ENCODE results near the gene WNT7A.
"Not testable (repeated sequence)": the region's sequence is repeated elsewhere in the genome, so short reads cannot be mapped to it uniquely, and the experiment has no call there.

Gene WNT7A

GRCh38 chr3:13879946-13880810 lies at the start of gene WNT7A:
TSS of gene WNT7A (minus strand) at chr3:13880071. CDS start at chr3:13879816, 255 bp downstream.
- FAIRE-seq (no peak), DNase-seq (ENCODE audit: extremely low spot score, insufficient read length, low read depth) (no peak)

- not testable (repeated sequence) for FAIRE-seq; DNase-seq (ENCODE audit: extremely low spot score, insufficient read length, low read depth)
These were observed 48.9 kb upstream of the WNT7A start for GRCh38 chr3:13928741-13929140.

GRCh38 chr3:13927295-13927694 lies 47.4 kb upstream of the WNT7A start:
- no peak for DNase-seq (ENCODE audit: extremely low spot score, insufficient read length, low read depth)
- FAIRE-seq = no peak

GRCh38 chr3:13916375-13916774 lies 36.5 kb upstream of the WNT7A start:
- DNase-seq (ENCODE audit: extremely low spot score, insufficient read length, low read depth) = no peak
- no peak for FAIRE-seq

DNA sequence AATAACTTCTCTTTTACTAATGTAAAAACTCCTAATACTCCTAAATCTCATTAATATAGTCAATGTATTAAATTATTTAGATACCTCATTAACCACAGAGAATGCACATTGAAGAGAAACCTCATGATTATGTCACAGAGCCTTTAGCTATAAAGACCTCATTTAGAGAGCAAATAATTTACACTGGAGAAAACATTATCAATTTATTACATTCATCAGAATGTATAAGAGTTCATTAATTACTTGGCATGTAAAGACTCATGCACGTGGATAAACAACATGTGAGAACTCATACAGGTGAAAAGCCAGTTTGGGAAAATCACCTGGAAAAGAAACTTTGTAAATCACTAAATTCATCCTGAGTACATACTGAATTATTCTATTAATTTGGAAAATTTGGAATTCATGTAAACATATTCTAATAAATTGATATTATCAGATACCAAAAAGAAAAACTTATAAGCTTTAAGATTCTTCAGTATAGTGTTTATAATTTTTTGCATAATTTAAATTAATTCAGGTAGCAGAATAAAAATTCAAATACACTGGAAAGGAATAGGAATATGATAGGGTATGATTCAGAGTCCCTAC lies 22.9 kb upstream of the WNT7A start:
- no peak for FAIRE-seq
- no peak for DNase-seq (ENCODE audit: extremely low spot score, insufficient read length, low read depth)

DNA sequence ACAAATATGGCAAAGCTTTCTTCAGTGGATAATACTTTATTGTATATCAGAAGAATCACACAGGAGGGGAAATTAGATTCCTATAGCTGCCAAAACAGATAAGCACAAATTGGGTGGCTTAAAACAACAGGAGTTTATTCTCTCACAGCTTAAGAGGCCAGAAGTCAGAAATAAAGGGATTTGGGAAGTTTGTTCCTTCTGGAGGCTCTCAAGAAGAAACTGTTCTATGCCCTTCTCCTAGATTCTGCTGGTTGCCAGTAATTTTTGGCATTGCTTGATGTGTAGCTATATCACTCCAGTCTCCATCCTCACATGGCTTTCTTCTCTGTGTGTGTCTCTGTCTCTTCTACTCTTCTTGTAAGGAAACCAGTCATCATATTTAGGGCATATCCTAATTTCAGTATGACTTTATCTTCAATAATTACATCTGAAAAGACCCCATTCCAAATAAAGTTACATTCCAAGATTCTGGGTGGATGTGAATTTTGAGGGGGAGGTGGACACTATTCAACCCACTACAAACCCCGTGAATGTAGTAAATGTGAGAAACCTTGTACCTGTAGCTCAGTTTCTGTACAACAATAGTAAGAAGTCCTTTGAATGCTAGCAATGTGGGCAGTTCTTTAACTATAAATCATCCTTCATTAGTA lies 22.2 kb upstream of the WNT7A start:
- DNase-seq (ENCODE audit: extremely low spot score, insufficient read length, low read depth) = no peak
- FAIRE-seq = no peak

- DNase-seq (ENCODE audit: extremely low spot score, insufficient read length, low read depth) (no peak), FAIRE-seq (no peak)
These were observed 18.5 kb upstream of the WNT7A start for GRCh38 chr3:13898346-13898745.

- DNase-seq (ENCODE audit: extremely low spot score, insufficient read length, low read depth) (no peak), FAIRE-seq (peak; percentile 38)
These were observed 16.7 kb upstream of the WNT7A start for GRCh38 chr3:13896473-13897154.

- FAIRE-seq (peak; percentile 83), DNase-seq (ENCODE audit: extremely low spot score, insufficient read length, low read depth) (peak; percentile 73)
These were observed 15.6 kb upstream of the WNT7A start for GRCh38 chr3:13895155-13896105.

DNA sequence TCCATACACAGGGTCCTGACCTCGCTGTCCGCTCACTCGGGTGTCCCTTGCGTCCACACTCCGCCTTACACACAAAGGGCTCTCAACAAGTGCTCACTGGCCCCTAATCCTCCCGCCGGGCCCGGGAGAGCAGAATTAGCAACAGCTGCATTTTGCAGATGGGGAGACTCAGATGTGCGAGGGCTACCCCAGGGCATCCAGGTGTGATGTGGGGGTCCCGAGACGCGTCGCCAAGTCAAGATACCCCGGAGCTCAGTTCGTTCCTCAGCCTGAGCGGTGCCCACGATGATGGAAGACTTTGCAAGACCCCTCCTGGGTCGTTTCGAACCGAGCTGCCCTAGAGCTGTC lies 14.9 kb upstream of the WNT7A start:
- no peak for FAIRE-seq
- DNase-seq (ENCODE audit: extremely low spot score, insufficient read length, low read depth) = no peak

- FAIRE-seq (no peak), DNase-seq (ENCODE audit: extremely low spot score, insufficient read length, low read depth) (no peak)
These were observed 14.4 kb upstream of the WNT7A start for GRCh38 chr3:13894096-13894806.

- no peak for FAIRE-seq
- DNase-seq (ENCODE audit: extremely low spot score, insufficient read length, low read depth) = no peak
These were observed 12.4 kb upstream of the WNT7A start for GRCh38 chr3:13892304-13892703.

DNA sequence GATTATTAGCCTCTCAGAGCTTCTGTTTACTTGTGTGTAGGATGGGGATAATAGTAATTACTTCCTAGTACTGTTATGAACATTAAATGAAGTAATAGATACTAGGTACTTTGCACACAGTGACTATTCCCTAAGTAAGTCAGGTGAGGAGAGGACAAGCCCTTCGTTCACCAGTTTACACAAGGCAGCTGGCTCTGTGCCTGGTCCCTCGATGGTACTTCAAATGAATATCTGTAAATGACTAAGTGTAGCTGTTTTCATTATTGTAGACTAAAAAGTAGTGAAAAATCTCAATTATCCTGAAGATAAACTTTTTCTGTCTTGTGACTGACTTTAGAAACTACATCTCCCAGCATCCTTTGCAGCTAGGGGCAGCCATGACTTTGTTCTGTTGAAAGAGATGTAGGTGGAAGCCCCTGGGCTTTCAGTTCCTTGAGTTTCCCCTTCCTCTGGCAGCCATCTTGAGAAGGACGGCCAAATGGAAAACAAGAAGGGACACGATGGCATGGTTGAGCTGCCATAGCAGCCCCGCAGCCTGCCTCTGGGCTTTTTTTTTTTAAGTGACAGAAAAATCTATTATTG lies 11.7 kb upstream of the WNT7A start:
- no peak for DNase-seq (ENCODE audit: extremely low spot score, insufficient read length, low read depth)
- peak; percentile 15 for FAIRE-seq

DNA sequence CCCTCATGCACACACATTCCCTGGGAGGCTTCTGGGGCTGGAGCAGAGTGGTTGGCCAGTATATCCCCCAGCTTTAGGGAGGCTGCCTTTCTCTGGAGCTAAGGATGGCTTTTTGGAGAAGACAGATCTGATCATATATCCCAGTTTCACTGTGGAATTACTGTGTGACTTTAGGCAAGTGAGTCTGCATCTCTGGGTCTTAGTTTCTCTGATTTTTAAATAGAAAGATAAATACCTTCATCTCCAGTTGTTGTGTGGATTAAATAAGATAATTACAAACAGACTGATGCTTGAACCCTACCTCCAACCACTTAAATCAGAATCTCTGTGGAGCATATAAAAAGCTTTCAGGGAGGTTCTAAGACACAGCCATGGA lies 11.1 kb upstream of the WNT7A start:
- DNase-seq (ENCODE audit: extremely low spot score, insufficient read length, low read depth) = no peak
- FAIRE-seq = no peak

DNA sequence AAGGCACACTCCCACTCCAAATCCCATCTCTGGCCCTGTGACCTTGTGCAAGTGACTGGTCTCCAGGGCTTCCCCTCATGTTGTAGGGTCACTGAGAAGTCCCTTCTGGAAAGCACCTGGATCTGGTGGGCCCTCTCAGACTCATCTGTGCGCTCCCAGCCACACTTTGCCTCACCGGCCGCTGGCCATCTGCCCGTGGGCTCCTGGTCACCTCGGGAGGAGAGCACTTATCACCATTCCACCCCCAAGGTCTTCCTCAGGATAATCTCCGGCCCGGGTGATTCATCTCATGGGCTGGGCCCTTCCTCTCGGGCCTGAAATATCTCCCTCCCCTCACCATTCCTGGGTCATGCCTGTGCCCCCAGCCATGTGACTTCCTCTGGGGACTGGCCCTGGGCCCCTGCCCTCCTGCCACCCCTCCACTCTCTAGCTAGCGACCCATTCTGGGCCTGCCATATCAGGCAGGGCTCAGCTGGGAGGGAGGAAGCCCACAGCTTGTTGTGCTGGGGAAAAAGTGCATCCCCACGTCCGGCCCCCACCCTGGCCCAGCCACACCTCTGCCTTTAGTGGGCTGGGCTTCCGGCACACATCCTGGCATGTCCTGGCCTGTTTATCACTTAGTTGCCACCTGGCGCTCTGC lies 10.6 kb upstream of the WNT7A start:
- no peak for DNase-seq (ENCODE audit: extremely low spot score, insufficient read length, low read depth)
- FAIRE-seq = no peak

DNA sequence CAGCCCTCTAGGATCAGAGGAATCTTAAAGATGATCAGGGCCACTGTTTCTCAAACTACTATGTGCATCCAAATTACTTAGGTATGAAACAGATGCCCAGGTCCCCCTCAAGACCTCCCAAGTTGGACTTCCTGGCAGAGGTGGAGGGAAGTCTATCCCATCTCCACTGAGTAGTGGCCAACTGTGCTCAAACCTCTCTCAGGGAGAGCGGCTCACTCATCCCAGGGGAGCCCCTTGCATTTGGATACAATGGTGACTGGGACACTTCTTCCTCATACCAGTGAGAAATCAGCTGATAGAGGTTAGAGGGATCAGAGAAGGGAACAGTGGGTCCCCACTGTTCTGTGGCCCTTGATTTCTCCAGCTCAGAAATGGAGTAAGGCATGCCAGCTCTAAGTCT lies 8.7 kb upstream of the WNT7A start:
- FAIRE-seq (no peak), DNase-seq (ENCODE audit: extremely low spot score, insufficient read length, low read depth) (no peak)

DNA sequence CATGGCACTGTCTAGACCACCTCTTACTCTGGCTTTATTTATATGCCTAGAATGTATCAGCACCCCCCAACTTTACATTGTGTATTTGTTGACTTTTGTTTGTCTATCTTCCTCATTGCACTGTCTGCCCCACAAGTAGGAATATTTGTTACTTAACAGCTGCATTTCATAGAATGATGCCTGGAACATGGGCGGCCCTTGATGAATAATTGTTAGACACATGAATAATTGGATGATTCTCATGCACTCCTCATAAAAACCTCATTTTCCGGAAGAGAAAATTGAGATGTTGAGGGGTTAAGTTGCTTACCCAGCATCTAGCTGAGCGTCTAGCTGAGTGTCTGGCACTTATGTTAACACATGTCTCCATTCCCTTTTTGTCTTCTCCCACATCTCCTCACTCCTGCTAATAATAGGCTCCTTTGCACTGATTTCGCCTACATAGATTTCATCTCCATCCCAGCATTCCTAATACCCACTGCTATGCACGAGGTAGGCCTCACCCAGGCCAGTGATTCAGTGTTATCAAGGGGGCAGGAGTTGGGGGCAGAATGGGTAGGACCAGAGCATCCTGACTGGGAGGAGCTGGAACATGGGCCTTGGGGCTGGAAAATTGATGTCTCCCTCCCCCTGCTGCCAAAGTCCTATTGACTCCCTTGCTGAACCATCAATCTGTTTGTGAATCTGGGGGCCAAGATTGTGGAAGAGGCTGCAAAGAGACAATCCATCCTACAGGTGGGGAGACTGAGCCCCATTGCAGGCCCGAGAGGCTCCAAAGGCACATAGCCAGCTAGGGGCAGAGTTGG lies 7.8 kb upstream of the WNT7A start:
- DNase-seq (ENCODE audit: extremely low spot score, insufficient read length, low read depth) (no peak), FAIRE-seq (no peak)
